ENCODE measurements around the gene BAG1. TPM values are rescaled to one million over a fixed set of nuclear protein-coding genes. Genes with fewer than 3 reads are reported as not detected.
A peak's percentile ranks its signal among the peaks of the same experiment; 100 is the strongest.

Gene BAG1
- total and polyA plus RNA-seq, 2 donors from 2014 or later: 134 to 268 TPM

- no peak for FAIRE-seq
- Histone ChIP-seq H3K9me3 (ENCODE audit: control insufficient read depth in 2 of 3, insufficient read depth in 1 of 3, low read length in 3 of 3) (no peaks in the 10 kb centered on the region), H3K36me3 (ENCODE audit: control insufficient read depth in 2 of 3, insufficient read depth in 3 of 3, low read length in 3 of 3) (no peaks in the 10 kb centered on the region), H3K9ac (ENCODE audit: low read length in 3 of 3) (no peak overlapping the region), H3K4me1 (ENCODE audit: control insufficient read depth in 2 of 3, insufficient read depth in 2 of 3, low read depth in 1 of 3, low read length in 3 of 3) (peaks cover 0 to 2% (median 0%) of the 10 kb centered on the region in 3 donors), H3K27ac (ENCODE audit: low read depth in 2 of 2, low read length in 2 of 2) (peak overlapping the region; percentile 23 to 42), H3K4me3 (ENCODE audit: low read length in 3 of 3) (no peak overlapping the region), H3K27me3 (ENCODE audit: control insufficient read depth, insufficient read depth, low read length) (no peaks in the 10 kb centered on the region)
- intact Hi-C loops (cut with DNase I): no loop called here
- TF ChIP-seq CTCF (IDR thresholded peaks at IDR 0.05; ENCODE audit: borderline replicate concordance, extremely low read depth, insufficient read depth): no peak
- DNase-seq: peak in 2 of 5 donors; percentile 38 to 92
These were observed 30.7 kb downstream of the BAG1 start for GRCh38 chr9:33233626-33234342.

GRCh38 chr9:33232815-33233214 is 31.7 kb downstream of the BAG1 start:
- H3K4me1 ChIP-seq (ENCODE audit: control insufficient read depth in 2 of 3, insufficient read depth in 2 of 3, low read depth in 1 of 3, low read length in 3 of 3): peaks cover 0 to 2% (median 0%) of the 10 kb centered on the region in 3 donors
- no peak overlapping the region for H3K27ac ChIP-seq (ENCODE audit: low read depth in 2 of 2, low read length in 2 of 2)

GRCh38 chr9:33231623-33231942 is 32.9 kb downstream of the BAG1 start:
- FAIRE-seq: no peak
- H3K4me1 ChIP-seq (ENCODE audit: control insufficient read depth in 2 of 3, insufficient read depth in 2 of 3, low read depth in 1 of 3, low read length in 3 of 3): peaks cover 0 to 2% (median 0%) of the 10 kb centered on the region in 3 donors
- H3K9ac ChIP-seq (ENCODE audit: low read length in 3 of 3): no peak overlapping the region
- no peak for TF ChIP-seq CTCF (IDR thresholded peaks at IDR 0.05; ENCODE audit: borderline replicate concordance, extremely low read depth, insufficient read depth)
- H3K36me3 ChIP-seq (ENCODE audit: control insufficient read depth in 2 of 3, insufficient read depth in 3 of 3, low read length in 3 of 3): no peaks in the 10 kb centered on the region
- no peak overlapping the region for H3K4me3 ChIP-seq (ENCODE audit: low read length in 3 of 3)
- no peaks in the 10 kb centered on the region for H3K9me3 ChIP-seq (ENCODE audit: control insufficient read depth in 2 of 3, insufficient read depth in 1 of 3, low read length in 3 of 3)
- H3K27ac ChIP-seq (ENCODE audit: low read depth in 2 of 2, low read length in 2 of 2): no peak overlapping the region
- no peaks in the 10 kb centered on the region for H3K27me3 ChIP-seq (ENCODE audit: control insufficient read depth, insufficient read depth, low read length)
- intact Hi-C loops (cut with DNase I): no loop called here
- no peak for DNase-seq

More at GRCh38 chr9:33232815-33233214, 31.7 kb downstream of the BAG1 start:
- FAIRE-seq (no peak), DNase-seq (no peak)
- TF ChIP-seq CTCF (IDR thresholded peaks at IDR 0.05; ENCODE audit: borderline replicate concordance, extremely low read depth, insufficient read depth): no peak
- Histone ChIP-seq H3K27me3 (ENCODE audit: control insufficient read depth, insufficient read depth, low read length) (no peaks in the 10 kb centered on the region), H3K4me3 (ENCODE audit: low read length in 3 of 3) (no peak overlapping the region), H3K9ac (ENCODE audit: low read length in 3 of 3) (no peak overlapping the region), H3K36me3 (ENCODE audit: control insufficient read depth in 2 of 3, insufficient read depth in 3 of 3, low read length in 3 of 3) (no peaks in the 10 kb centered on the region), H3K9me3 (ENCODE audit: control insufficient read depth in 2 of 3, insufficient read depth in 1 of 3, low read length in 3 of 3) (no peaks in the 10 kb centered on the region)
- intact Hi-C loops (cut with DNase I): no loop called here

Measured in kidney (tissue), 14 donors.